NCI-H1105 treated with DMSO at 0.1 percent for 48 hours (cell line): ENCODE measurements around the gene SLC29A2.

Experiments
- DNase-seq: peaks from one replicate; lab custom pipeline; 2025; lab: John Stamatoyannopoulos, UW

SLC29A2 gene

DNA sequence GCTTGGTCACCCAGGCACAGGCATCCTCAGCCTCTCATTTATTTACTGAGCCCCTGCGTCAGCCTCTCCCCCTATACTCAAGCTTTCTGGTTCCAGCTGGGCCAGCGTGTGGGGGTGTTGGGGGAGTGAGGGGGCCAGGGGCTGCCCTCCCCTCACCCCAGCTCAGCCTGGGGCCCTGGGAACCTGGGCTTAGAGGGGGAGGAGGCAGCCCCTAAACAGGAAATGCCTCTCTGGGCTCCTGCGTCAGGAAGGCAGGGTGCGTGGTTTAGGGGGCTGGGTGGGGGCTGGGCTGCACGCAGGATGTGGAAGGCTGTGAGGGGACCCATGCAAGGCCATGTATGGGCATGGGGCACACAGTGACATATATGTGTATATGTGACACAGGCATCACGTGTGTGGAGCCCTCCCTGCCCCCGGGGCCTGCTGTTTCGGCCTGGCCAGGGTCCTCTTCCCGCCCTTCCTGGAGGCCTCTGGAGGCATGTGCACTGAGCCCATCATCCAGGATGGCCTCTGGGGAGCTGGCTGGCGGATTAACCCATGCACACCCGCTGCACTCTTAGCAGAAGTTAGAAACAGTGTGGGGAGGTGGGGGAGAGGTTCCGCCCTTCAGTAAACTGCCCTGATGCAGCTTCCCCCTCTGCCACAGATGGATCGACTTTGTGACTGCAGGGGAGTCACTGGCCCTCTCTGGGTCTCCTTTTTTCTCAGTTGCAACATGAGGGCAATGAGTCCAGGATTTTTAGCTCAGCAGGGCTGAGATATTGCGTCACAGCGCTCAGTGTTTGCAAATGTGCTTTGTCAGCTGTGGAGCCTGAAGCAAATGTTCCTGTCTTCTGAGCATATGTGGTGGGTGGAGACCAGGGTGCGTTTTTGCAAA is 53.6 kb downstream of the SLC29A2 start:
- DNase-seq: no peak

DNA sequence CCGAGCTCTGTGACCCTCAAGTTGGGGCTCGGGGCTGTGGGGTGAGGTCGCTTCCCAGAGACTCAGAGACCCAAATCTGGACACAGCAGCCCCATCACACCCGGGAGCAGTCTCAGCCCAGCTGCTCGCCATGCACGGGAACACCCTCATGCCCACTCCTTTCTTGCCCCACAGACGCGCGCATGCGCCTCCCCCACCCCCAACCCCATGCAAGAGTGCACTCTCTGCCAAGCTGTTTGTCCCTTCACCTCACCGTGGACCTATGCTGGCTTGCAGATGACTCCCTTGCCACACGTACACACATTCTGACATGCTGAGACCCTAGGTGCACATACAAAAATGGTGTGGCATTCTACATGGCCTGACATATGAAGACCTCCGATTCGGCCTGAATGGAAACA is 54.2 kb downstream of the SLC29A2 start:
- no peak for DNase-seq

- no peak for DNase-seq
Observed at GRCh38 chr11:66316849-66317251, 54.7 kb downstream of the SLC29A2 start, which contains the start of gene CD248. CD248 (minus strand) TSS chr11:66317044; CDS start chr11:66317027, 17 bp downstream.

DNA sequence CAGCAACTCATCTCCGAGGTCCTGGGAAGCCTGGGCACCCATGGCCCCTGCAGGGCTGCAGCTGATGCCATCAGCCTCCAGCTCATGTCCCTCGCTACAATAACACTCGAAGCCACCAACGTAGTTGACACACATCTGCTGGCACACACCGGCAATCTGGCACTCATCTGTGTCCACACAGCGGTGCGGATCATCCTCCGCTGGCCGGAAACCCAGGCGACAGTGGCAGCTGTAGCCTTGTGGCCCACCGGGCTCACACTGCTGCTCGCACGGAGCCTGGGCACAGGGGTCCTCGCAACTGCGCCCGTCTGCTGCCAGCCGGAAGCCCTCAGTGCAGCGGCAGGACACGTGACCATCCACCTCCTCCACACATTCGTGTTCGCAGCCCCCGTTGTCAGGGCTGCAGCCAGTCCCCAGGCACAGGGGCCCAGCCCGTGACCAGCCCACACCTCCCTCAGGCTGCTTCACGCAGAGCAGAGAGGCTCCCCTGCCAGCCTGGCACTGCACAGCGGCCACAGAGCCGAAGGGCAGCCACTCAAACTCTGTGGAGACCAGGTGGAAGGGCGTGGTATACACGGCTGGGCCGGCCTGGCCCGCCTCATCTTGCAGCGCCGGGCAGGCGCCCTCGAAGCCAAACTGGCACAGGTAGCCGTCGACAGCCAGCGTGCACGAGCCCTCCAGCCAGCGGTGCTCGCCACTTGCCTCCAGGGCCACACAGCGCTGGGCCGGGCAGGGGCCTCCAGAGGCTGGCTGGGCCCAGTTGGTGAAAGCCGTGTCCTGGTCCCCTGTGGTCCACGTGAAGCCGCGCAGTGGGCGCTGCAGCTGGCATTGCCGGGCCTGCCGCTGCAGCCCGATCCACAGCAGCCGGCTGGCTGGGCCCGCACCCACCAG is 55.4 kb downstream of the SLC29A2 start:
- DNase-seq: no peak

- DNase-seq: no peak
Observed at GRCh38 chr11:66315498-66315885, 56.1 kb downstream of the SLC29A2 start.

DNA sequence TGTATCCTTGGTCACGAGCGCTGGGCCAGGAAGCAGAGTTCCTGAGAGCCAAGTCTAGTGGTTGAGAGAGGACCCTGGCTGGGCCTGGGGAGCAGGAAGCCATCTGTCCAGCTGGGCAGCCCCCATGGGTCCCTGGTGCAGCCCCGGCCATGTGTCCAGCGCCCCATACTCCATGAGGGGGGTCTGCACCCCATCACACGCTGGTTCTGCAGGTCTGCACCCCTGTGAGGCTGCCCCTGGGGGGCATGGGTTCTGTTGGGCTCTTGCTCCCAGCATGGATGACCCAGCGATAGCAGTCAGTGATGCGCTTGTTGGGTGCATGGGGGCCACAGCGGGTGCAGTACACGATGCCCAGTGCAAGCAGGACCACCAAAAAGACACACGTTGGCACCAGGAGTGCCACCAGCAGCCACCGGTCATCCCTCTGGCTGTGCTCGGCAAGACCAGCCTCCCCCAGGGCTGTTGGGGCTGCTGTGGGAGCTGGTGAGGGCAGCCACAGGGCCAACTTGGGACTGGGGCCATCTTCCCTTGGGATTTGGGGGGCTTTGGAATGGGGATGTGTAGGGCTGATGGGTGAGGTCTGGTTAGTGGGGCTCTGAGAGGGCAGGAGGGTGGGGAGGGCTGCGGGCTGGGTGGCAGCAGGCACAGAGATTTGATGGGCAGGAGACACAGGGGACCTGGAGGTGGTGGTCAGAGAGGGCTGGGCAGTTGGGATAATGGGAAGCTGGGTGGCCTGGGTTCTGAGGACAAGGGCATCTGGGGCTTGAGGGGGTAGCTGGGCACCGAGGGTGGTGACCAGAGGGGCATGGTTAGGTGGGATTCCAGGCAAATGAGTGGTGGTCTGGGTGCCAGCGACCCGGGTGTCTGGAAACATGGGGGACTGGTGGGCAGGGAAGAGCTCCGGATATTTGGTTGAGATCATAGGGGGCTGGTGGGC is 56.7 kb downstream of the SLC29A2 start:
- DNase-seq: no peak

DNA sequence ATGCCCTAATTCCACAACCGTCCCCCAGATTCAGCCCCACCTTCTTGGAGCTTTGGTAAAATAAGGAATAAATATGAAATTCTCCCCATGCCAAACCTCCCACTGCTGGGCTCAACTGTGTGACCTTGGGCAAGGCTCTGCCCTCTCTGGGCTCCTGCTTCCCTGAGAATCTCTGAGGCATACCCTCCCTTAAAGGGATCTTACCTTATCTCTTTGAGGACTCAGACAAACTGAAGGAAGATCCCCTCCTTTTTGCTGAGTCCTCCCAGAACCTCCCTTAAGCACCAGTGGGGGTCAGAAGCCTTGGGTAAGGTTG is 57.4 kb downstream of the SLC29A2 start:
- DNase-seq: no peak

GRCh38 chr11:66313321-66314185 is 58.0 kb downstream of the SLC29A2 start:
- DNase-seq: no peak

- peak; percentile 95 for DNase-seq
Observed at GRCh38 chr11:66312549-66313320, 58.8 kb downstream of the SLC29A2 start.
